GM21447 (cell line): ENCODE data around the gene PARP8.

ENCODE experiments used
- ATAC-seq: cut with Tn5 transposase; IDR thresholded peaks from one replicate; pipeline ENCODE4 v1.9.1; 2021; ENCODE audit not compliant: unreplicated experiment

PARP8 gene

DNA sequence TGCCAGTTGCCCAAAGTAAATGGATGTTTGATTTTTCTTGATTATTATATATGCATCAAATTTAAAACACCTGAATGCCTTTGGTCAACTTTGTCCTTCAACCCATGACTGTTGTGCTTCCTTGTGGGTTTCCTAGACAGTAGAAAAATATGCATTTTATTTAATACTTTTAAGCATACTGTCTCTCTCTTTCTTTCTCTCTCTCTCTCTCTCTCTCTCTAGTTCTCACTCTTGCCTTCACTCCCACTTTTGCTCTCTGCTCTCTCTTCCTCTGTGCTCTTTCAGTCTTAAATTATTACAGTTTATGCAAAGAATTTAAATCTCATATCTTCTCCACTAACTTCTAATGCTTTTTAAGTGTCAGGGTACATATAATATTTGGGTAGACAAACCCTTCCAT lies 173.0 kb downstream of the PARP8 start:
- no peak for ATAC-seq

DNA sequence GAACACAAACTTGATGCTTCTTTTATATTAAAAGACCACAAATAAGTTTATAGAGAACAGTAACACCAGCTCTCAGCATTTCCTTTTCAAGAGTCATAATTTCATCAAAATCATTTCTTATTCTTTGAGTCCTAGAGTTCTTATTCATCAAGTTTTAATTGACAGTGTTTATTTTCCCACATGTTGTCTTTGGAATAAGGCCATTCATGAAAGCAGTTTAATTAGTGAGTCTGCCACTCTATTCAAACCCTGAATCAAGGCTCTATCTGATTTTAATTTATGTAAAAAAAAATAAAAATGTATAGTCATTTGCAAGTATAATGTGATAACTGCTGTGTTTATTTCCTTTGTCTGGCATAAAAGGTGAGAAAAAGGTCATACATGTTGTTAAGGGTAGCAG lies 176.7 kb downstream of the PARP8 start:
- no peak for ATAC-seq

DNA sequence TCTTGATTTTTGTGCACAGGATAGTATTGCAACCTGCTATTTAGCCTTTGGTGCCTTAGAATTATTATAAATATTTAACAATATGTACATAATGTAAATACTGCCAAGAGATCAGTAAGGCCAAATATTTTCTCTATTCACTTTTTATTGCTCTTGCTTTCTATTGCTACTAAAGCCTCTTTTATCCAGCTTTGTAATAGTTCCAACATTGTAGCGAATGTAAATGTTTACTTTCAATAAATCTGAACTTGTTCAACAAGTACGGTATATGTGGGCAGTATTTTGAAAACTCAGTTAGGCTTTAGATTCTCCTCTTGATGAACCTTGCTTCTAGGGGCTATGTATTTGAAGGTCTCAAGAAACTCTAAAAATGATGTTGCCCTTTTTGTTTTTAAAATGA lies 179.8 kb downstream of the PARP8 start:
- no peak for ATAC-seq

DNA sequence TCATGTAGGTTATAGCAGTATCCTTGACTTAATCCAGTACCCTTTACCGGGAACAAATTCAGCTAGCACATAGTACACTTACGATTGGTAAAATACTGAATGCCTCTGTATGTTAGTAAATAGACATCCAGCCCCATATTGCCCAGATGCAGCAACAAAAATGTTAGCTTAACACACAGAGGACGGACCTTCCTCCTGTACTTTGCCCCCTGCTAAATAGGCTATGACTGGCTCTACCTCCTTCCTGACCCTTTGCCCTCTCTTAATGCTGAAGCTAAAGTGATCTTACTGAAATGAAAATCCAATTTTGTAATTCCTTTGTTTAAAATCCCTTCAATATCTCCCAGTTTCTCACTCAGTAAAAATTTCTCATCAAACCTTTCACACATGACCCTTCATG lies 183.1 kb downstream of the PARP8 start:
- ATAC-seq, result no peak

DNA sequence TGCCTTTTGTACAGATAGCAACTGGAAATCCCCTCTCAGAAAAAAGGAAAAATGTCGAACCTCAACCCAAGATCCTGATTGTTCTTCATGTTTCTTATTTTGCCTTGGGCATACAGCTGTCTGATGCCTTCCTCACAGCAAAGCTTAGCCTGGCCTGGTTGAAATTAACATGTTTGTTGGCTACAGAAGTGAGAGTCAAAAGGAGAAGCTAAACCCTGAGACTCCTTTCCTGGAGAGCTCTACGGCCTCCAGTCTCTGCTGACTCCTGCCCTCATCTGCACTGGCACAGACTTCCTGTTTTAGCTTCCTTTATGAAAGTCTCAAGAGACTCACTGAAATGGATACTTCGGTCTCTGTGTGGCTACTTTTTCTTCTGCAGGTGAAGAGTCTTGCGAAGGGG lies 186.7 kb downstream of the PARP8 start:
- peak; percentile 87 for ATAC-seq

DNA sequence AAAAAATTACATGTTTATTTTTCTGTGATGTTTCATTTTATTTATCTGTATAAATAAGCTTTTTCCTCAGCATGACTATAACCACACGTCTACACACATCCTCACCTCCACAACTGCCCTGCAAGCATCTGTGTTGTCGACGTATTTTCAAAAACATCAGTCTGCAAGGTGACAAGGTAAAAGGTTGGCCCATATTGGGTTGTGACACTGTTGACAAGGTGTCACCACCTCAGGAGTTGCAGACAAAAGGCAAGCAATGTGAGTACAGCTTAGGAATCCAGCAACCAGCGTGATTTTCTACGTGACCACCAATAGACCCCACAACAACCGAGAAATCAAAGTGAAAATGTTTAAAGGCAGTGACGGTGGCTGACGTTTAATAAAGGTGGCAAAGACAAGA lies 187.6 kb downstream of the PARP8 start:
- no peak for ATAC-seq

DNA sequence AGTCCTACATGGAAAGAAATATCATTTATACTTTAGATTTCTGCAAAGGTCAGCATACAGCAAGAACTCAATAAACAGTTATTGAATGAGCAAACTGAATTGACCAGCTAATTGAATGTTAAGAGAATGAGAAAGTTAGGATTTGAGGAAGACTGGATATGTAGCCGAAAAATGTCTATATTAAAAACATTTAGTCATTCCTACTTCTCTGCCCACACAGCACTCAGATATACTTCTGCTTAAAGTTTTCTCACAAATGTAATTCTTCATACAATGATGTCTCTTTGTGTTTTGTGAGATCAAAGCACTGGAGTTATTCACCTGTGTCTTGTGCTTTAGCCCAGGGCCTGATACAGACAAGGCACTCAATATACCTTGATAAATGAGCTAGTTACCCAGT lies 188.6 kb downstream of the PARP8 start:
- ATAC-seq, result no peak

DNA sequence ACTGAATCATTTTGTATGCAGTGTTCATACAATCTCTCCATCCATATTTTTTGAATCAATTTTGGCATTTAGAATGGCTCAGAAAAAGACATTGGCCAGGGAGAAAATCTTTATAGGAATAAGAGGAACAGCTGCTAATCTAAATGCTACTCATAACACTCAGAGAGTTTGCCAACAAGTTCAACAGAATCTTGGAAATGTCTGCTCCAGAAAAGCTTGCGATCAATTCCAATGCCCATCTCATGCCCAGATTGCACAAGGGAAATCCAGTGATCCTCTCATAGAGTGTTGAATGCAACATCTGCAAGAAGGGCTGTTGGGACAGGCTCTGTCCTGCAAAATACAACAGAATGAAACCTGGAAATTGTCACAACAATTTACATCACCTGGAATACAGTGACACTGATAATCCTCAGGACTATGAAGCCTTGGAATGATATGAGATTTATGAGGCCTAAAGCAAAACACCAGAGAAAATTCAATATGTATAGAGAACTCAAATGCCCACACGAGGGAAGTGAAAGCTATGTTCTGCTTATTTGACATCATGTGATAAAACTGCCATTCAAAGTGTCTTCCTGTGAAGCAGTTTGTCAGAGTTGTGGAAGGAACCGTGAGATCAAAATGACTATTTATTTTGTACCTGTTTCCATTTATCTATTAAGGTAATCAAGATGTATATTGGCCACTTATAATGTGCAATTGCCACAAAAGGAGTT lies 190.1 kb downstream of the PARP8 start:
- ATAC-seq, result peak; percentile 65

DNA sequence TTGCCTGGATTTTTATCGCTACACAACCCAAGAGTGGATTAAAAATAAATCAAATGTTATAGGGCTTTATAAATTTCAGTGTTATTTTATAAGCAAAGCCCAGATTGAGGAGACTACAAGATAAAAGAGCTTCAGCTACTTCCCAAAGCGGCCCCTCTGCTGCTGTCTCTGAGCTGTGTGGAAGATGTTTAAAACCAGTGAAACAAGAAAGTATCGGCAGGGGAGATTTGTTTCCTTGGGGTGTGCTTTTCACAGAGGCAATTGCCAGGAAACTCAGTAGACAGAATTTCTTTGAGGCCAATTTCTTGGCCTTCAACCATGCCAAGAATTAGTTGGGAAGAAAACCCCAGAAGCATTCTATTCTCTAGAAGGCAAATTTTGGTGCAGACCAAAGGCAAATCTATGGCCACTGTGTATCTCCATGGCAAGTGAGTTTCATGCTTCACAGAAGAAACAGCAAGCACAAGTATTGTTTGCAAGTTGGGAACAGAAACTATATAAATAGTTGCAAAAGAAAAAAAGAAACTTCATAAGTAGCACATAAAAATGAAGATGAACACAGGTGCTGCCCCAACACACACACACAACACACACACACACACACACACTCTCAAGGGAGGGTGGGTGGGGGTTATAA lies 197.2 kb downstream of the PARP8 start:
- no peak for ATAC-seq

DNA sequence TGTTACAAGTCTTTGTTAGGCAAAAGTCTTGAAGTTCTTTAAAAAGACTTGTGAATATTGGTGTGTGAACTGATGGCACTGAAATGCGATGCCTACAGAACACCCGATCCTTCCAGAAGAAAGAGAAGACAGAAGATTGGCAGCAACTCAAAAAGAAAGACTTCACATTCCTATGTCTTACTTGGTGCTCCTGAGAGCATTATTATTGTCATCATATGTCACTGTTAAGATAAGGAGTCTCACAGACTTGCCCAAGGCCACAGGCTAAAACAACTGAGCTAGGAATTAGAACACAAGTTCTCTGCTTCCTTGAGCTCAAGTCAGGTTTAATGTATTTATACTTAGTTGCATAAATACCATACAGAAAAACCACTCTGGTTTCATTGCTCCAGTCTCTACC lies 198.0 kb downstream of the PARP8 start:
- ATAC-seq, result no peak

DNA sequence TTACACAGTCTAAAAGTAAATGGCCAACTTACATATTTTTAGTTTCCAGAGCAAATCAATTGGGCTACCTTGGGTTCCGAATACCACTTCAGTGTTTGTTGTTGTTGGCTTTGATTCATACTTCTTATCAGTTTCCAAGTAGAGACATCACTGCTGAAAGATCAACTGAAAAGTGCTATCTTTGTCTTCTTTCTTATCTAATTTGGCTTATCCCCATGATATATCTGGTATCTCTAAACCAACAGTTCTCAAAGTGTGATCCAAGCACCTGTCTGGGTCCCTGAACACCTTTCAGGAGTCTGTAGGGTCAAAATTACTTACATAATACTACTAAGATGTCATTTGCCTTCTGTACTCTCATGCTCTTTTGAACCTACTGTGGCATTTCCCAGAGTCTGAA lies 200.0 kb downstream of the PARP8 start:
- no peak for ATAC-seq

DNA sequence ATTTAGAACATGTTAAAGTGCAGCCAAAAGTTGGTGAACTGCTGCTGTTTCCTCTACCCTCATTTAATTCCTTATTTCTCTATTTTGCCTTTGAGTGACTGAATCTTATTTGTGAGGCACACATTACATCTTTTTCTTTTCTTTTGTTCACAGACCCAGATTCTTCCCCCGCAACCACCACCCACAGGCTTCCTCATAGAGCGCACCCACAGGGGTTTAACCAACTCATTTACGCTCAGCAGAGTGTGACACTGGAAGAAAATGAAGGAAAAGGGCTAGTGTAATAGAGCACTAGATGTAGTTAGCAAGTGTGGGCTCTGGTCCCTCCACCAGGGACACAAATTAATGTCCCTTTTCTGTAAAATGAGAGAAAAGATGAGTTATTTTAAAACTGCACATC lies 200.7 kb downstream of the PARP8 start:
- ATAC-seq, result no peak

DNA sequence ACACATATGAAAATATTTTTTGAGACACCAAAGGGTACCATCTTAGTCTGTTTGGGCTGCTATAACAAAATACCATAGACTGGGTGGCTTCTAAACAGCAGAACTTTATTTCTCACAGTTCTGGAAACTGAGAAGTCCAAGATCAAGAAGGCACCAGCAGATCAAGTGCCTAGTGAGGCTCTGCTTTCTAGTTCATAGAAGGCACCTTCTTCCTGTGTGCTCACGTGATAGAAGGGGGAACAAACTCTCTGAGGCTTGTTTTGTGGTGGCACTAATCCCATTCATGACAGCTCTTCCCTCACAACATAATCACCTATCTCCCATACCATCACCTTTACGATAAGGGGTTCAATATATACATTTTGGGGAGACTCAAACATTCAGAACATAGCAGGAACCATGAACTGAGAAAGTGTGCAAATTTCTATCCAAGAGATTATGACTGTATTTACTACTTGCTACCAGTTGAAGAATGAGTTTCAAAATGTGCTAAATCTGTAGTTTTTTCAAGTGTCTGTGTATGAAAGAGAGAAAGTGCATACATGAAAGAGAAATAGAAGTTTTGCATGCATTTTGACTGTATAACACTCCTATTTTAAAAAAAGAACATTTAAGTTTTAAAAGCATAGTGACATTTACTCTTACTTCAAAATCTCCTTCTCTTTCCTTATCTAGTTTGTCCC lies 207.3 kb downstream of the PARP8 start:
- ATAC-seq, result no peak

DNA sequence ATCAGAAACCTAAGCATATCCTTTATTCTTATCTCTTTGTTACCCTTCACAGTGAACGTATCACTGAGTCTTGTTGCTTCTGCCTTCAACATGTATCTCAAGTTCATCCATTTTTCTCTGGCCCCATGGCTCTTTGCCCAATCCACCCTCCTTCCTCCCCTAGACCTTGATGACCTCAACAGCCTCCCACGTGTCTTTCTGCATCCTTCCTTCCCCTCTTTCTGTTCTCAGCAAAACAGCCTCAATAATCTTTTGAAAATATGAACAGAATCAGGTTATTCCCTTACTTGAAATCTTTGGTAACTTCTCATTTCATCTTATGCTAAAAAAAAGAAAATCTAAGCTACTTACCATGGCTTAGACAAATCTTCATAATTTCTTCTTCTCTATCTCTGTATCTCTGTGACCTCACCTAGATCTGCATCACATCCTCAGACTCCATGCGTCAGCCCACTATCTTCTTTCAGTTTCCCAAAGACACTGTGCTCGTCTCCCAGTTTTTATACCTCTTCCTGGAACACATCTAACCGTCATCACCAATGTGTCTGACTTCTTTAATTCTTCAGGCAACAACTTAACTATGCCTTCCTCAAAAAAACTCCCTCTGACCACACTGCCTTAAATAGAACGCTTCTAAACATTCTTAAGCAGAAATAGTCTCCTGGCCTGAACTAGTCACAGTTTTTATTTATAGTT lies 208.0 kb downstream of the PARP8 start:
- no peak for ATAC-seq

DNA sequence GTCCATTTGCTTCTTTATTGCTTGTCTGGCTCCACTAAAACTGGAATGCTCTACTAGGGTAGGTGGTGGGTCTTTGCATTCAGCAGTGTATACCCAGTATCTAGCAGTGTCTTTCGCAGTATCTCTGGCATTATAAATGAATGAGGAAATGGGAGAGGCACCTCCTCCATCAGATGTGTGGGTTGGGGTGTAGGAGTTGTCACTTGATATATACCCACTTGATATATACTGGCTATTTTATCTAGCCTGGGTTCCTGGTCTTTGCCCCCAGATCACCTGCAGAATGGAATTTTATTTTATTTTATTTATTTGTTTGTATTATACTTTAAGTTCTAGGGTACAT lies 208.5 kb downstream of the PARP8 start:
- no peak for ATAC-seq

DNA sequence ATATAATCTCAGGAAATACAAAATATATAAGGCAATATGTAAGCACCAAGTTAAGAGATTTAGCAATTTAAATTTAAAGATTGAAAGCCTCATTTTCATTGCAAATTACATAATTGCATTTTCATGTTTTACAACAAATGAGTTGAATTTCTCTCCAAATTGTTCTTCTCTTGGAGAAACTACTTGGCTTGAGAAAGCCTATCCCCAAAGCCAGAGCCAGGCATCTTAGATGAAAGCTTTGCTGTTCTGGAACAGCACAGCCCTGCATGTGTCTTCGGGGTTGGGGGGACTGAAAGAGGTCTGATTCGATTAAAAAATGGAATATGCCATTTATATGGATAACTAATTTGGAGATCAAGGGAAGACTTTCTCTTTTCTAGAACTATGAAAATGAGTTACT lies 212.0 kb downstream of the PARP8 start:
- ATAC-seq, result no peak

DNA sequence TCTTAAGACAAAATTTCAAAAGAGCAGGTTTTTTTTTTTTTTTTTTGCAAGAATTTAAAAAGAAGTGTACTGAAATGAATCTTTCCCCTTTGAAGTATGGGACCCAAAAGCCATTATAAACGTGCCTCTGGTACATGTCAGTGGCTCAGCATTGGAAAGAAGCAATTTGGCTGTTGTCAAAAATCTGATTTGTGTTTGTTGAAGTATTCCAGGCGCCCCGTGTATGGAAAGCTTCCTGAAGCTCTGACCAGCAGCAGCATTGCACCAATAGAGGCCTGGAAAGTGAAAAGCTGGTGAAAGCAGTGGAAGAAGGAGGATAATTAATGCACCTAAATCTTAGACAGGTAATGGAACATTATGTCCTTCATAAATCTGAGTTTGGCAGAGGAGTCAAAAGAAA lies 215.0 kb downstream of the PARP8 start:
- ATAC-seq, result no peak

DNA sequence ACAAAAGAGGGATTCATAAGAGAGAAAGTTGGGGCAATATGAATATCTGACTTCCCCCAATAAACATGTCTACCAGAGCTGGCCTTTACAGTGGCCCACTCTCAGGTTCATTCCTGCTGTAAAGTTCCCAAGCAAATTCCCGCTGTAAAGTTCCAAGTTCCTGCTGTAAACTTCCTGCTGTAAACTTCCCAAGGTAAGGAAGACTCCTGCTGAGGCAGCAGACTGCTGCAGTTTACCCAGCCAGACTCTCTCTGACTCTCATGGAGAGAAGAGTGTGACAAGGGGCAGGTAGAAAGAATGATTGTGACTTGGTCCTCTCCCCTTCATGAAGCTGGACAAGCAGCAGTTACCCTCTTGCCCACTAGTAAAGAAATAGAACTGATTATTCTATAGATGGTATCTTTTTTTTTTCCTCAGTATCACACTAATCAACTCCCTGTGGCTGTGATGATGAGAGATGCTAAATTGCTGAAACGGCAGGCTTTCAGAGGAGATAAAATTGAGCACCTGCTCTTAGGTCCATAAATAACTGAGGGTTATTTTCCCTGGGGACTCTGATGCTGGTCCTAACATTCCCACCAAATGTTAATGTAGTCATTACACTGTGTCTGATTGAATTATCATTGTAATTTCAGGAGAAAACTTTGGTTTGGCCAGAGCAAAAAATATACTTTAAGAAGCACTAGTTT lies 220.4 kb downstream of the PARP8 start:
- no peak for ATAC-seq

DNA sequence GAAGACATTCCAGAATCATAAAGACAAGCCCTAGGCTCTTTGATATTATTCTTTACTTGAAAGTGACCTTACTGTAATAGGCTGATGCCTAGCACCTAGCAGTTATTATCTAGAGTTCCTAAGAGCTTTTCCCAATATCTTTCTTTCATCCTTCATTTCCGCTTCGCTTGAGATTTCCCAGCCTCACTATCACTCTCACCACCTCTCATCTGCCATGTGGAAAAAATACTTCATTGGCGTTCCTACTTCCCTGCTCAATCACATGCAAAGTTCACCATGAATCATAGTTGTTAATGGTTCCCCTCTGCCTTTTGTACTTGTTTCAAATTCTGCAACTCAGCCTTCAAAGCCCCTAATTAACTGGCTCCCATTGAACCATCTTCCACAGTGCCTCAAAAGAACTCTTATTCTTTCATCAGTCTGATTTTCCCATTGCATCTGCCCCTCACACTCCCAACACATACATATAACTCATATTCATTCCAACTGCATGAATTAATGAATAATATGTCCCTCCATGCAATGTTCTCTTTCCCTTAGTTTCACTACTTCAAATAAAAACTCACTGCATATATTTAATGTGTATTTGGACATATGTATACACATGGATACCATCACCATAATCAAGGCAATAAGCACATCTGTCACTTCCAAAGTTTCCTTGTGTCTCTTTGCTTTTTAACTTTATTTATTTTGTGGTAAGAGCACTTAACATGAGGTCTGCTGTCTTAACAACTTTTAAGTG lies 221.6 kb downstream of the PARP8 start:
- ATAC-seq, result no peak

DNA sequence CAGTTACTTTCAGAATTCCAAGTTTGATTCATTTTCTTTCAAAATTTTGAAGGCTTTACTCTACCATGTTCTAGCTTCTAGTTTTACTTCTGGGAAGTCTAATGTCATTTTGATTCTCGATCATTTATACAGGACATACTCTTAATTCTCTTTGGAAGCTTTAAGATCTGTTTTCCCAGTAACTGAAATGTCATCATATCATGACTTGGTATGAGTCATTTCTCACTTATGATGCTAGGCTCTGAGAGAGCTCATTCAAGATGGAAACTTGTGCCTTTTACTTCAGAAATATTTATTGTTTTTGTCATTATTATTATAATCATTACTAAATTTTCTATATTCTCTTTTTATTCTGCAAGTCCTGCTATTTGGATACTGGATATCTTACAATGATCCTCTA lies 222.3 kb downstream of the PARP8 start:
- ATAC-seq, result no peak

DNA sequence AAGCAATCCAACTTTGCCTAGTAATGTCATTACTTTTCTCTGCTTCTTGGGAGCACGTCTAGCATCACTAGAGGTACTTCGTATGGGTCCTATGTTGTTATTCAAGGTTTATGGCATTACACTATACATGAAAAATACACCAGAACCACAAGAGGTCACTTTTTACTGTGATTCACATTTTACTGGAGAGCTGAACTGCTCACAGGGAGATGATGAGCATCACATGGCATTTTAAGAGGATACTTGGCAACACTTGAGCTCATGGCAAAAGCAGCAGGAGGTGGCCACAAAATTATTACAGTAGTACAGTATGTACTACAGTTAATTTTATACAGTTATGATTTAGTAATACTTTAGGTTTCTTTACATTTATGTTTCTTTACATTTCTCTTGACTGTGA lies 223.4 kb downstream of the PARP8 start:
- ATAC-seq, result no peak
